Smooth muscle cell (in vitro differentiated cells): ENCODE data around the gene KDM6A. TPM values are rescaled to one million over a fixed set of nuclear protein-coding genes. Genes with fewer than 3 reads are reported as not detected.

Experiments
- DNase-seq: peaks from one replicate; lab custom pipeline; 2025; ENCODE audit not compliant: unreplicated experiment; lab: John Stamatoyannopoulos, UW
- H2AFZ ChIP-seq: fragments of 200-600 bp; sonication (generic); 2 replicates; pipeline ENCODE4 v1.6.0; 2016; ENCODE audit warnings: antibody characterized with exemption, low read depth, mild to moderate bottlenecking
- H3F3A ChIP-seq: fragments of 200-600 bp; sonication (generic); 2 replicates; pipeline ENCODE4 v1.6.0; 2017; ENCODE audit warnings: antibody characterized with exemption, low read depth
- H3K27ac ChIP-seq: fragments of 200-600 bp; sonication (generic); 2 replicates; pipeline ENCODE4 v1.5.1; 2016; ENCODE audit warnings: low read depth, mild to moderate bottlenecking
- H3K27me3 ChIP-seq: fragments of 200-600 bp; sonication (generic); 2 replicates; pipeline ENCODE4 v1.6.1; 2016; ENCODE audit warnings: low read depth, mild to moderate bottlenecking
- H3K36me3 ChIP-seq: fragments of 200-600 bp; sonication (generic); 2 replicates; pipeline ENCODE4 v1.5.1; 2016; ENCODE audit warnings: low read depth
- H3K4me1 ChIP-seq: fragments of 200-600 bp; sonication (generic); 2 replicates; pipeline ENCODE4 v1.5.1; 2016; ENCODE audit warnings: low read depth
- H3K4me2 ChIP-seq: fragments of 200-600 bp; sonication (generic); 2 replicates; pipeline ENCODE4 v1.6.0; 2016; ENCODE audit warnings: mild to moderate bottlenecking
- H3K4me3 ChIP-seq: fragments of 200-600 bp; sonication (generic); 2 replicates; pipeline ENCODE4 v1.5.1; 2016; ENCODE audit warnings: mild to moderate bottlenecking
- H3K79me2 ChIP-seq: fragments of 200-600 bp; sonication (generic); 2 replicates; pipeline ENCODE4 v1.6.0; 2016; ENCODE audit warnings: low read depth, mild to moderate bottlenecking
- H3K9ac ChIP-seq: fragments of 200-600 bp; sonication (generic); 2 replicates; pipeline ENCODE4 v1.6.0; 2016; ENCODE audit warnings: low read depth
- H3K9me3 ChIP-seq: fragments of 200-600 bp; sonication (generic); replicated peaks from 2 replicates; pipeline ENCODE4 v1.5.1; 2016; ENCODE audit warnings: low read depth
- H4K20me1 ChIP-seq: fragments of 200-600 bp; sonication (generic); 2 replicates; pipeline ENCODE4 v1.6.0; 2016; ENCODE audit warnings: low read depth
- CTCF ChIP-seq: fragments of 200-600 bp; sonication (generic); IDR thresholded peaks from 2 replicates; pipeline ENCODE4 v1.5.1; 2017; ENCODE audit warnings: borderline replicate concordance, mild to moderate bottlenecking, antibody characterized with exemption; ENCODE audit not compliant: insufficient read depth, poor library complexity, severe bottlenecking
- WGBS: methylation state at CpG from one replicate; pipeline ENCODE4 v1.1.7; 2016; ENCODE audit warnings: low lambda C conversion rate; 5-methylcytosine and 5-hydroxymethylcytosine counted together
- polyA plus RNA-seq: library from polyadenylated mRNA; unstranded; fragments of >200 nt; fragmentation: Nextera tagmentation; extraction: Ambion mirVana; gene quantifications from 2 replicates; pipeline ENCODE4 v1.2.1, GENCODE V29; 2016
- total RNA-seq: library from RNA; depleted of rRNA; stranded (reverse); fragments of >200 nt; gene quantifications from 2 replicates; pipeline ENCODE4 v1.2.3, GENCODE V29; 2014

KDM6A gene
- total and polyA plus RNA-seq, 2 experiments from 2014 or later: 9.6 to 28.1 TPM

GRCh38 chrX:45137531-45137930 is 264.5 kb downstream of the KDM6A start:
- H3K27ac ChIP-seq: no peak overlapping the region
- H3K4me1 ChIP-seq: no peaks in the 10 kb centered on the region
- H3F3A ChIP-seq: no peaks in the 10 kb centered on the region
- H3K36me3 ChIP-seq: no peaks in the 10 kb centered on the region
- no peak overlapping the region for H3K4me3 ChIP-seq
- no peak overlapping the region for H2AFZ ChIP-seq
- no peak for TF ChIP-seq CTCF
- H3K9me3 ChIP-seq: no peaks in the 10 kb centered on the region
- DNase-seq: no peak
- H3K27me3 ChIP-seq: no peaks in the 10 kb centered on the region
- no peaks in the 10 kb centered on the region for H4K20me1 ChIP-seq
- H3K9ac ChIP-seq: no peak overlapping the region
- H3K79me2 ChIP-seq: no peaks in the 10 kb centered on the region
- H3K4me2 ChIP-seq: no peak overlapping the region

DNA sequence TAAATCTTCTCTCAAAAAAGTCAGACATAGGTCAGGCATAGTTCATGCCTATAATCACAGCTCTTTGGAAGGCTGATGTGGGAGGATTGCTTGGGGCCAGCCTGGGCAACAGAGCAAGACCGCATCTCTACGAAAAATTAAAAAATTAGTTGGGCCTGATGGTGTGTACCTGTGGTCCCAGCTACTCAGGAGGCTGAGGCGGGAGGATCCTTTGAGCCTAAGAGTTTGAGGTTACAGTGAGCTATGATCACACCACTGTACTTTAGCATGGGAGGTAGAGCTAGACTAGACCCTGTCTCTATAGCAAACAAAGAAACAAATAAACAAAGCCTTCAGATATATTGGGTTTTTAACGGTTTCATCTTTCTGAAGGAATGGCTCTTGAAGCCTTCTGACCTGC is 265.5 kb downstream of the KDM6A start:
- no peak for DNase-seq
- Histone ChIP-seq H3K4me3 (no peak overlapping the region), H3K79me2 (no peaks in the 10 kb centered on the region), H3K4me2 (no peak overlapping the region), H3K9me3 (no peaks in the 10 kb centered on the region), H3K4me1 (no peaks in the 10 kb centered on the region), H3K9ac (no peak overlapping the region), H3K27ac (no peak overlapping the region), H2AFZ (no peak overlapping the region), H3K27me3 (no peaks in the 10 kb centered on the region), H3K36me3 (no peaks in the 10 kb centered on the region), H4K20me1 (no peaks in the 10 kb centered on the region), H3F3A (no peaks in the 10 kb centered on the region)
- TF ChIP-seq CTCF: no peak
- WGBS: 85% methylated on average over 4 of the region's 4 CpGs

DNA sequence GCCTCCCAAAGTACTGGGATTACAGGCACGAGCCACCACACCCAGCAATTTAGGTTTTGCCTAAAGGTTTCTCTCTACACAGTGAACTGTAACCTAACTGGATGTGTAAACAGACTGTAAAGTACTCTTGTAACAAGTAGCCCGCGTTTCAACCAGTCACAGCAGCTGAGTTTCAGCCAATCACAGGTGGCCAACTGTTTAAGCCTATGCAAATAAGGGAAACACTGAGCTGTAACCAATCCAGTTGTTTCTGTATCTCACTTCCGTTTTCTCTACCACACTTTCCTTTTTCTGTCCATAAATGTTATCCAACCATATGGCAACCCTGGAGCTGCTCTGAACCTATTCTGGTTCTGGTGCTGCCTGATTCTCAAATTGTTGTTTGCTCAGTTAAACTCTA is 267.8 kb downstream of the KDM6A start:
- no peak for TF ChIP-seq CTCF
- Histone ChIP-seq H3K27me3 (no peaks in the 10 kb centered on the region), H3F3A (no peaks in the 10 kb centered on the region), H2AFZ (no peak overlapping the region), H3K9me3 (no peaks in the 10 kb centered on the region), H3K27ac (no peak overlapping the region), H3K4me2 (no peak overlapping the region), H4K20me1 (no peaks in the 10 kb centered on the region), H3K79me2 (no peaks in the 10 kb centered on the region), H3K36me3 (no peaks in the 10 kb centered on the region), H3K4me3 (no peak overlapping the region), H3K9ac (no peak overlapping the region), H3K4me1 (no peaks in the 10 kb centered on the region)
- no peak for DNase-seq
- 82% methylated on average over 4 of the region's 4 CpGs for WGBS

DNA sequence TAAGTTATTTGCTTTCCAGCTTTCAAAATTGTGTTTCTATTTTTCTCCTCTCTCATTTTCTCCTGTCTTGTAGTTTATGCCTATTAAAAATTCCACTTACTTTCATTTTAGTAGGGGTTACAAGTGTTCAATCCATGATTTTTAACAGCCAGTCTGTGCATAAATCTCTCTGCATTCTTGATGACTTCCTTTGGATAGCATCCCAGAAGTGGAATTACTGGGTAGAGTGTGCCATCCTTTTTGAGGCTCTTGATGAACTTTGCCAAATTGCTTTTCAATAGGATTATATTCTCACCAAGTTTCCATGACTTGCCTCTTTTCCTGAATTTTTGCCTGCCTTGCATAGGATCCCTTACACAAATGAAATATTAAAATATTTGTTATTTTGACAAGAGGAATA is 269.2 kb downstream of the KDM6A start:
- H3K27me3 ChIP-seq: no peaks in the 10 kb centered on the region
- no peak overlapping the region for H3K27ac ChIP-seq
- no peak overlapping the region for H3K9ac ChIP-seq
- H3K79me2 ChIP-seq: no peaks in the 10 kb centered on the region
- no peaks in the 10 kb centered on the region for H3K4me1 ChIP-seq
- H3K36me3 ChIP-seq: no peaks in the 10 kb centered on the region
- no peak overlapping the region for H3K4me3 ChIP-seq
- no peak for DNase-seq
- H3K9me3 ChIP-seq: no peaks in the 10 kb centered on the region
- no peak overlapping the region for H2AFZ ChIP-seq
- no peaks in the 10 kb centered on the region for H3F3A ChIP-seq
- no peaks in the 10 kb centered on the region for H4K20me1 ChIP-seq
- H3K4me2 ChIP-seq: no peak overlapping the region
- TF ChIP-seq CTCF: no peak
